Skeletal muscle satellite cell (primary cell): ENCODE measurements around the gene LGALS3BP.

Source experiments
- H3K27me3 ChIP-seq: 2 replicates; pipeline ENCODE4 v1.7.0; 2013; ENCODE audit warnings: low read length; ENCODE audit not compliant: control insufficient read depth, insufficient read depth
- H3K36me3 ChIP-seq: 2 replicates; pipeline ENCODE4 v1.7.0; 2013; ENCODE audit warnings: mild to moderate bottlenecking, control low read depth, low read length; ENCODE audit not compliant: insufficient read depth
- H3K4me1 ChIP-seq: 2 replicates; pipeline ENCODE4 v1.7.0; 2013; ENCODE audit warnings: low read length; ENCODE audit not compliant: control insufficient read depth, insufficient read depth
- H3K4me2 ChIP-seq: 2 replicates; pipeline ENCODE4 v1.7.0; 2013; ENCODE audit warnings: mild to moderate bottlenecking, low read length
- H3K4me3 ChIP-seq: 2 replicates; pipeline ENCODE4 v1.7.0; 2013; ENCODE audit warnings: low read length
- H3K9ac ChIP-seq: 2 replicates; pipeline ENCODE4 v1.7.0; 2013; ENCODE audit warnings: mild to moderate bottlenecking, low read depth, low read length, moderate library complexity
- H3K9me3 ChIP-seq: replicated peaks from 2 replicates; pipeline ENCODE4 v1.7.0; 2013; ENCODE audit warnings: mild to moderate bottlenecking, control low read depth, low read length

Gene LGALS3BP

GRCh38 chr17:79010304-79010646 lies 30.6 kb upstream of the LGALS3BP start:
- peaks cover 7% of the 10 kb centered on the region for H3K9me3 ChIP-seq
- H3K27me3 ChIP-seq, result no peaks in the 10 kb centered on the region
- peak overlapping the region; percentile 95 for H3K4me2 ChIP-seq
- H3K4me3 ChIP-seq, result peak overlapping the region; percentile 100
- peaks cover 34% of the 10 kb centered on the region for H3K4me1 ChIP-seq
- peaks cover 15% of the 10 kb centered on the region for H3K36me3 ChIP-seq
- H3K9ac ChIP-seq, result peak overlapping the region; percentile 99

DNA sequence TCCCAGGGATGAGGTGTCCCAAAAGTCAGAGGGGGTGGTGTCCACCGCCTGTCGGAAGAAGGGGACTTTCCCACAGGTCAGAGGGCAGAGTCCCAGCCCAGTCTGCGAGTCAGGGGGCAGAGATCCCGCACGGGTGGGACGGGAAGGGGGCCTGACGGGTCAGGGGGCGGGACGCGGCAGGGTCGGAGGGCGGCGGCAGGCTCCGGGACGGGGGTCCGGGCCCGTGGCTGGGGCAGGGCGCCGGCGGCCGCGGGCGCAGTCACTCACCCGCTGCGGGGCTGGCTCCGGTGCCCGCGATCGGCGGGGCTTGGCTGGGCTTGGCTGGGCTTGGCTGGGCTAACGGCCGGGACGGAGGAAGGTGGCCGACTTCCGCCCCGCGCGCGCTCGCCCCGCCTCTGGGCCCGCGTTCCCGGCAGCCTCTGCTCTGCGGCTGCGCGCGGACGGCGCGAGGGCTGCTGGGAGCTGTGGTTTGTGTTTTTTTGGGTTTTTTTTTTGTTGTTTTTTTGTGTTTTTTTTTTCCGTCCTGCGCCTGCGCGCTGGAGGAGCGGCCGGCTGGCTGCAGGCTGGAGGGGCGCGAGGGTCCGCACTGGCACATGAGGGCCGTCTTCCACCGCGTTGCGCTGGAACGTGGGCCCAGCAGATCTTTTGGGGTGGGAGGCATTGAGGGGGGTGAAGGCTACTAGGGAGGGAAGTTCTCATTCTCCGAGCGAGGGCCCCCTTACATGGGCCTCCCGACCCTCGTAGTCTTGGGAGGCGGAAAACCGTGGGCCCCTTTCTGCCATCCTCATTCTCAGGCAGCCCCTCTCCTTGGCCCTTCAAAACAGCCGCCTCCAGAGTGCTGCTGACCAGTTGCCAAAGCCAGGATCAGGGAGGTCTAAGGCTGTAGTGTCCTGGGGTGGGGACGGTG lies 29.9 kb upstream of the LGALS3BP start, which contains the start of gene CANT1:
CANT1 (minus strand) TSS at position 368 of the 907 bp plus-strand sequence. CDS start 12,142 bp downstream, outside the sequence.
- peak within 1 kb of the TSS; percentile 99 for H3K9ac ChIP-seq
- peaks cover 15% of the 10 kb centered on the region for H3K36me3 ChIP-seq
- H3K9me3 ChIP-seq, result peaks cover 7% of the 10 kb centered on the region
- peak within 1 kb of the TSS; percentile 95 for H3K4me2 ChIP-seq
- H3K27me3 ChIP-seq, result no peaks in the 10 kb centered on the region
- peak within 1 kb of the TSS; percentile 100 for H3K4me3 ChIP-seq
- H3K4me1 ChIP-seq, result peaks cover 34% of the 10 kb centered on the region

GRCh38 chr17:79008666-79009387 lies 29.1 kb upstream of the LGALS3BP start:
- Histone ChIP-seq H3K36me3 (peaks cover 15% of the 10 kb centered on the region), H3K4me1 (peaks cover 34% of the 10 kb centered on the region), H3K4me2 (peak overlapping the region; percentile 95), H3K4me3 (peak overlapping the region; percentile 100), H3K9ac (peak overlapping the region; percentile 99), H3K9me3 (peaks cover 1% of the 10 kb centered on the region), H3K27me3 (no peaks in the 10 kb centered on the region)

- Histone ChIP-seq H3K27me3 (no peaks in the 10 kb centered on the region), H3K9ac (peak overlapping the region; percentile 99), H3K4me1 (peaks cover 34% of the 10 kb centered on the region), H3K4me3 (peak overlapping the region; percentile 100), H3K4me2 (peak overlapping the region; percentile 95), H3K9me3 (no peaks in the 10 kb centered on the region), H3K36me3 (peaks cover 18% of the 10 kb centered on the region)
These were observed 28.0 kb upstream of the LGALS3BP start for GRCh38 chr17:79007504-79008381.

GRCh38 chr17:79006794-79007503 lies 27.2 kb upstream of the LGALS3BP start:
- no peak overlapping the region for H3K9ac ChIP-seq

DNA sequence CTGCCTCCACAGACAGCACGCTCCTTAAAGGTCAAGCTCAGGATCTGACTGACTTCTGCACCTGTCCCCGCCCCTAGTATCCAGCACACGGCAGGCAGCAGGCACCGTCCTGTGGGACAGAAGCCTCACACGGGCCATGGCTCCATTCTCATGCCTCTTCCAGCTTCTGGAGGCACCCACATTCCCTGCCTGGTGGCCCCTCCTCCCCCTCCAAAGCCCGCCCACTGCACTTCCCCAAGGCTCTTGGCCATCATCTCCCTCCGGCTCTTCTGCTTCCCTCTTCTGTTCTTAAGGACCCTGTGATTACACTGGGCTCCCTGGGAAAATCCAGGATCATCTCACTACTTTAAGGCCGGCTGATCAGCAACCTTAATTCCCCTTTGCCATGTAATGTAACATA lies 26.3 kb upstream of the LGALS3BP start:
- peaks cover 24% of the 10 kb centered on the region for H3K4me1 ChIP-seq
- no peak overlapping the region for H3K4me2 ChIP-seq
- no peak overlapping the region for H3K9ac ChIP-seq
- H3K36me3 ChIP-seq, result peaks cover 25% of the 10 kb centered on the region
- no peaks in the 10 kb centered on the region for H3K9me3 ChIP-seq
- no peaks in the 10 kb centered on the region for H3K27me3 ChIP-seq
- no peak overlapping the region for H3K4me3 ChIP-seq

More at GRCh38 chr17:79006794-79007503, 27.2 kb upstream of the LGALS3BP start:
- no peaks in the 10 kb centered on the region for H3K27me3 ChIP-seq
- H3K4me3 ChIP-seq, result no peak overlapping the region
- H3K4me2 ChIP-seq, result peak overlapping the region; percentile 95
- H3K4me1 ChIP-seq, result peaks cover 31% of the 10 kb centered on the region
- H3K9me3 ChIP-seq, result no peaks in the 10 kb centered on the region
- H3K36me3 ChIP-seq, result peaks cover 24% of the 10 kb centered on the region

DNA sequence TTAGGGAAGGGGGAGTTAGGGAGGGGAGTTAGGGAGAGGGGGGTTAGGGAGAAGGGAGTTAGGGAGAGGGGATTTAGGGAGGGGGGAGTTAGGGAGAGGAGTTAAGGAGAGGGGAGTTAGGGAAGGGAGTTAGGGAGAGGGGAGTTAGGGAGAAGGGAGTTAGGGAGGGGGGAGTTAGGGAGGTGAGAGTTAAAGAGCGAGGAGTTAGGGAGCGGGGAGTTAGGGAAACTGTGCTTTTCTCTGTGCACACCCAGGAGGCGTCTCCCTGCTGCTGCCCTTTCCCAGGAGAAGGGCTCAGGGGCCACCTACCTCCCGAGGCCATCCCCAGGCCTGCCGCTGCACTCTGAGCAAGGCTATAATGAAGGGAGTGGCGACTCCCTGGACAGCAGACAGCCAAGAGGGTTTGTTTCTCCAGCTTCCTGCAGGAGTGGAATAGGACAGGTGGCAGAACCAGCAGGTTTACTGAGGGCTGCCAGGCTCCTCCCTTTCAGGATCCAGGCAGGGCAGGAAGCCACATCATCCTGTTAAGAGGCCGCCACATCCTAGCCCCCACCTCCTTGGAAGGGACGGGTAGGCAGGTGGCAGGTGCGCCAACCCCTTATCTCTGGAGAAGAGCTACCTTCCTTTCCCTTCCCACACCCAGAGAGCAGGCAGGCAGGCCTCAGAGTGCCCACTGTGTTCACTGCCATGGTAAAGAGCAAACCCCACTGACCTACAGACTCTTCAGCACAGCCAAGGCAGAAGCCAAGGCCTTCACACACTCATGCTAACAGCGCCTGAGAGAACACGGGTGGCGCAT lies 25.5 kb upstream of the LGALS3BP start:
- Histone ChIP-seq H3K27me3 (no peaks in the 10 kb centered on the region), H3K9ac (no peak overlapping the region), H3K4me2 (no peak overlapping the region), H3K4me1 (peaks cover 21% of the 10 kb centered on the region), H3K4me3 (no peak overlapping the region), H3K36me3 (peaks cover 25% of the 10 kb centered on the region), H3K9me3 (no peaks in the 10 kb centered on the region)

GRCh38 chr17:79003661-79004411 lies 24.1 kb upstream of the LGALS3BP start:
- Histone ChIP-seq H3K4me1 (peaks cover 19% of the 10 kb centered on the region), H3K27me3 (no peaks in the 10 kb centered on the region), H3K9ac (no peak overlapping the region), H3K9me3 (no peaks in the 10 kb centered on the region), H3K4me2 (no peak overlapping the region), H3K4me3 (no peak overlapping the region), H3K36me3 (peaks cover 31% of the 10 kb centered on the region)

DNA sequence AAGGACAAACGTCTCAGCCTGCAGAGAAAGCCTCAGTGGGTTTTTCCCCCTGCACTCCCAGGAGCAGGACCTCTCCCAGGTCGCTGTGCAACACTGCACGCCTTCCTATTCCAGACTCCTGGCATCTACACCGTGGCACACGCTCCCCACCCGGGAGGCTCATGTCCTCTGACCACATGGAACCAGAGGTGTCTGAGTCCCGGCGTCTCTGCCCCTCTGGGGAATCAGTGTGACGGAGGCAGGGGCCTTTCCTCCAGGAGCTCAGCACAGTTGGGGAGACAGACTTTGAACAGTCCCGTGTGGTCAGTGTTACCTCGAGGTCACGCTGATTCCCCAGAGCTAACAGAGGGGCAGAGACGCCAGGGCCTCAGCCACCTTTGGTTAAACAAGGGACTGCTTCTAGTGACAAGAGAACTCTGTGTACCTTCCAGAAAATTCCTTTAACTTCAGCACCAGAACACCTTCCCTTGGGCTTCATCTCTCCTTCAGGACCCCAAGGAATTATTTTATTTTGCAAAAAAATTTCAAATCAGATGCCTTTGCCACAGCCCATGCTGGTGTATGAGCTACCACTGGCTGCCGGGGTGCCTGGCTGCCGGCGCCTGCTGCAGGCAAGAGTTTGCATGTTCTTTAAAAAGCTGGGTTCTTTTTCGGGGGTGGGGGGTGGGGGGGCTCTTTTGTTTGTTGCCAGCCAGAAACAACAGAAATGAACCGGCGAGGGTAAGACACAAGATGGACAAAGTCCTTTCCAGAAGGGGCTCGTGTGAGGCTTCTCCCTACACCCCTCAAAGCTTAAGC lies 23.3 kb upstream of the LGALS3BP start:
- H3K9me3 ChIP-seq, result no peaks in the 10 kb centered on the region
- H3K4me1 ChIP-seq, result peaks cover 19% of the 10 kb centered on the region
- no peaks in the 10 kb centered on the region for H3K27me3 ChIP-seq
- no peak overlapping the region for H3K9ac ChIP-seq
- peaks cover 32% of the 10 kb centered on the region for H3K36me3 ChIP-seq
- no peak overlapping the region for H3K4me3 ChIP-seq
- H3K4me2 ChIP-seq, result no peak overlapping the region
